ENCODE results near the gene ANKRD37. TPM values are rescaled to one million over a fixed set of nuclear protein-coding genes. Genes with fewer than 3 reads are reported as not detected.

Gene ANKRD37
- polyA plus RNA-seq, 6 donors from 2014 or later, result 13.7 to 21.5 (median 16.3) TPM

- ATAC-seq (ENCODE audit: low read depth in 2 of 2), result no peak
- Mint-ChIP-seq H3K4me1 (no peaks in the 10 kb centered on the region), H3K36me3 (peaks cover 0 to 18% of the 10 kb centered on the region in 2 donors), H3K9me3 (no peaks in the 10 kb centered on the region), H3K27ac (peak overlapping the region in 1 of 6 donors; percentile 24), H3K4me3 (no peak overlapping the region), H3K27me3 (no peaks in the 10 kb centered on the region)
- DNase-seq, result no peak
Observed at GRCh38 chr4:185364886-185365285, 31.8 kb upstream of the ANKRD37 start.

- Mint-ChIP-seq H3K9me3 (no peaks in the 10 kb centered on the region), H3K4me3 (no peak overlapping the region), H3K36me3 (peaks cover 0 to 10% of the 10 kb centered on the region in 2 donors), H3K4me1 (peaks cover 0 to 3% (median 0%) of the 10 kb centered on the region in 3 donors), H3K27ac (no peak overlapping the region), H3K27me3 (no peaks in the 10 kb centered on the region)
- no peak for DNase-seq
- no peak for ATAC-seq (ENCODE audit: low read depth in 2 of 2)
Observed at GRCh38 chr4:185369731-185370130, 26.9 kb upstream of the ANKRD37 start.

DNA sequence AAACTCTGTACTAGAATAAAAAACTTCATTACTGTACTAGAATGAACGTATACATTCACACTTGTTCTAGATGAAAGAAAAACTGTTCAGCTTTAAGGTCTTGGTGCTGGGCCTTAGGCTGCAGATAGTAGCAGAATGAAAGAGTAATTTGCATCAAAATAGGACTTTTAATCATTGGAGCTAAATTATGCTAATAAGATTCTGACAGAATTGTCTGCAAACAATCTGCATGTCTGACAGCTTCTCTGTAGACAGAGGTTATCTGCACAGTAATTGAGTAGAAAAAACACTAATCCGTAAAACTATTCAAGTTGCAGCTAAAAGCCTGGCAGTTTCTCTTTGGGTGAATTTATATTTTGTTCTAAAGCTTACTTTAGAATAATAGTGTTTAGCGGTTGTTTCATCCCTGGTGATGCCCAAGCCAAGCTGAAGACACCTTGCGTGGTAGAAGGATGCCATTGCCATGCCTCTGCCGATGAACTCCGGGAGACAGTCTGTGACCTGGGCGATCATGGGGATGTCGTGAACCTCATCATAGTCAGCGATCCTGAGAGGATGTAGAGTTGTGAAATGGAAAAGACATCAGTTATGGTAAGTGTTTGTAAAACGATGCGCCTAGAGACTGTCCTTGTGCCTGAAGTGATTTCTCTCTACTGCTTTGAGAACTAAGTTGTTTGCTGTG is 26.2 kb upstream of the ANKRD37 start:
- Mint-ChIP-seq H3K27ac (peak overlapping the region in 2 of 6 donors; percentile 6 to 53), H3K36me3 (peaks cover 0 to 10% of the 10 kb centered on the region in 2 donors), H3K9me3 (no peaks in the 10 kb centered on the region), H3K4me3 (no peak overlapping the region), H3K27me3 (no peaks in the 10 kb centered on the region), H3K4me1 (peaks cover 0 to 3% (median 0%) of the 10 kb centered on the region in 3 donors)
- no peak for ATAC-seq (ENCODE audit: low read depth in 2 of 2)
- no peak for DNase-seq

GRCh38 chr4:185371702-185372101 is 24.9 kb upstream of the ANKRD37 start:
- Mint-ChIP-seq H3K27ac (no peak overlapping the region), H3K4me3 (no peak overlapping the region), H3K4me1 (peaks cover 0 to 7% (median 0%) of the 10 kb centered on the region in 3 donors), H3K36me3 (peaks cover 0 to 10% of the 10 kb centered on the region in 2 donors), H3K27me3 (no peaks in the 10 kb centered on the region), H3K9me3 (no peaks in the 10 kb centered on the region)
- ATAC-seq (ENCODE audit: low read depth in 2 of 2) (no peak), DNase-seq (no peak)

- Mint-ChIP-seq H3K36me3 (peaks cover 0 to 6% of the 10 kb centered on the region in 2 donors), H3K4me3 (no peak overlapping the region), H3K4me1 (peaks cover 0 to 7% (median 0%) of the 10 kb centered on the region in 3 donors), H3K9me3 (no peaks in the 10 kb centered on the region), H3K27me3 (no peaks in the 10 kb centered on the region), H3K27ac (peak overlapping the region in 3 of 6 donors; percentile 1 to 68 (median 54))
- DNase-seq (no peak), ATAC-seq (ENCODE audit: low read depth in 2 of 2) (no peak)
Observed at GRCh38 chr4:185374027-185374426, 22.6 kb upstream of the ANKRD37 start.

DNA sequence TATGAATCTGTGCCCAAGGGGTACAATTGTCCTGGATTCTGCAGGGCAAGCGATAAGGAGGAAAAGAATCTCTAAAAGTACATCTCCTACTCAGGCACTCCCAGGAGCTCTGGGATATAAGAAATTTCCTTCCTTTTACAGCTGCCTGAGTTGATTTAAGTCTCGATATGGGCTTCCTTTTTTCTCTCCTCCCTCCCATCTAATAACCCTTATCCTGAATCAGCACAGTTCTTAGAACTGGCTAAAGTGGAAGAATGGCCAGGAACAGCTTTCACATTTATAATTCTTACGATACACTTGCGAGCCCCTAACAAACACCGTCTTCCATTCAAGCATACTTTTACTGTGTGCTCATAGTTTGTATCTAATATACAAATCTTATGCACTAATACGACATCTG is 22.1 kb upstream of the ANKRD37 start:
- H3K4me3 Mint-ChIP-seq, result no peak overlapping the region
- no peak for DNase-seq
- peaks cover 0 to 7% (median 0%) of the 10 kb centered on the region in 3 donors for H3K4me1 Mint-ChIP-seq
- no peak for ATAC-seq (ENCODE audit: low read depth in 2 of 2)
- H3K9me3 Mint-ChIP-seq, result no peaks in the 10 kb centered on the region
- H3K27me3 Mint-ChIP-seq, result no peaks in the 10 kb centered on the region
- peaks cover 0 to 6% of the 10 kb centered on the region in 2 donors for H3K36me3 Mint-ChIP-seq
- H3K27ac Mint-ChIP-seq, result peak overlapping the region in 2 of 6 donors; percentile 1 to 92

- Mint-ChIP-seq H3K4me3 (no peak overlapping the region), H3K4me1 (peaks cover 0 to 3% (median 3%) of the 10 kb centered on the region in 3 donors), H3K27ac (peak overlapping the region in 1 of 6 donors; percentile 42), H3K36me3 (peaks cover 12% of the 10 kb centered on the region in 2 donors), H3K27me3 (no peaks in the 10 kb centered on the region), H3K9me3 (peaks cover 4 to 17% (median 8%) of the 10 kb centered on the region in 7 donors)
- no peak for DNase-seq
- no peak for ATAC-seq (ENCODE audit: low read depth in 2 of 2)
Observed at GRCh38 chr4:185378264-185378663, 18.4 kb upstream of the ANKRD37 start.

DNA sequence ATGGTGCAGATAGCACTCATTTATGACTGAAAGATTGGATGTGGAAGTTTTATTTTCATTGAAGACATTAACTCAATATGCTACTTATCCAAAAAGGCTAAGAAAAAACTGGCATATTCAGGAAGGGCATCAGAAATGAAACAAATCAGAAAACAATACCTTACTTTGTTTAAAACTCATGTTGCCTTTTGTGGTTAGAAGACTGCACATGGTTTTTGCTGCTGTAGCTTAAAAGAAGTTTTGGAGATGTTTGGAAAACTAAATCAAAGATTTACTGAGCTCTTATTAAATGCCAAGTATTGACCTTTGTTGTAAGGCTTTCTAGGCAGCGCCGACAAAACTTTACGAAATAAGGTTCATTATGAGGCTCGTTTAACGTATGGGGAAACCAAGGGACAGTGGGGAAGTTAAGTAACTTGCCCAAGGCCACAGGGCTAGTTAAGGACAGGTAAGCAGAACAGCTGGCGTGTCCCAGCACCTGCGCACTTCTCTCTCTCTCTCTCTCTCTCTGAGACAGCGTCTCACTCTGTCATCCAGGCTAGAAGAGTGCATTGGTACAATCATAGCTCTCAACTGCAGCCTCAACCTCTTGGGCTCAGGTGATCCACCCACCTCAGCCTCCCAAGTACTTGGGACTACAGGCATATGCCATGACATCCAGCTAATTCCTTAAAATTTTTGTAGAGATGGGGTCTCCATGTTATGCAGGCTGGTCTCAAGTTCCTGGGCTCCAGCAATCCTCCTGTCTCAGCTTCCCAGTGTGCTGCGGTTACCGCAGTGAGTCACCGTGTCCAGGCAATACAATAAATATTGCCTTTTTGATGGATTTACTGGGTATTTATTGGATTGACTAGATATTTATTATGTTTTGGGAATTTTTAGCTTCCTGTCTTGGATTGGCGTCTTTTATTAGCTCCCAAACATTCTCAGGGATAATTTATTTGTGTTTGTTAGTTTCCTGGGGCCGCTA is 17.0 kb upstream of the ANKRD37 start:
- Mint-ChIP-seq H3K4me3 (no peak overlapping the region), H3K27me3 (no peaks in the 10 kb centered on the region), H3K36me3 (peaks cover 12% of the 10 kb centered on the region in 2 donors), H3K27ac (peak overlapping the region in 2 of 6 donors; percentile 13 to 59), H3K9me3 (peaks cover 6 to 17% (median 8%) of the 10 kb centered on the region in 7 donors), H3K4me1 (peaks cover 0 to 3% (median 3%) of the 10 kb centered on the region in 3 donors)
- DNase-seq (no peak), ATAC-seq (ENCODE audit: low read depth in 2 of 2) (no peak)

DNA sequence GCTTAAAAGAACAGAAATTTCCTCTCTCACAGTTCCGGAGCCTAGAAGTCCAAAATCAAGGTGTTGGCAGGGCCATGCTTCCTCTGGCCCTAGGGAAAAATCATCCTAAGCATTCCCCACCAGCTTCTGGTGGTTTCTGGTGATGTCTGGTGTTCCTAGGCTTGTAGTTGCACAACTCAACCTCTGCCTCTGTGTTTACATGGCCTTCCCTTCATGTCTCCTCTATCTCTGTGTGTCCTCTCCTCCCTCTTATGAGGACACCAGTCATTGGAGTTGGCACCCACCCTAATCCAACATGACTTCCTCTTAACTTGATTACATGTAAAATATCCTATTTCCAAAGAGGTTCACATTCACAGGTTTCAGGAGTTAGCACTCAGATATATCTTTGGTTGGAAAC is 16.3 kb upstream of the ANKRD37 start:
- DNase-seq (no peak), ATAC-seq (ENCODE audit: low read depth in 2 of 2) (no peak)
- H3K36me3 Mint-ChIP-seq, result peaks cover 12% of the 10 kb centered on the region in 2 donors
- H3K27me3 Mint-ChIP-seq, result no peaks in the 10 kb centered on the region
- peaks cover 6 to 17% (median 8%) of the 10 kb centered on the region in 7 donors for H3K9me3 Mint-ChIP-seq
- no peak overlapping the region for H3K4me3 Mint-ChIP-seq
- peak overlapping the region in 1 of 6 donors; percentile 13 for H3K27ac Mint-ChIP-seq
- H3K4me1 Mint-ChIP-seq, result peaks cover 6 to 9% (median 7%) of the 10 kb centered on the region in 3 donors

- Mint-ChIP-seq H3K27ac (no peak overlapping the region), H3K4me3 (no peak overlapping the region), H3K36me3 (peaks cover 12% of the 10 kb centered on the region in 2 donors), H3K9me3 (peaks cover 6 to 17% (median 8%) of the 10 kb centered on the region in 7 donors), H3K27me3 (peaks cover 0 to 8% (median 0%) of the 10 kb centered on the region in 3 donors), H3K4me1 (peaks cover 6 to 9% (median 7%) of the 10 kb centered on the region in 3 donors)
- ATAC-seq (ENCODE audit: low read depth in 2 of 2), result no peak
- DNase-seq, result no peak
Observed at GRCh38 chr4:185381288-185382196, 15.1 kb upstream of the ANKRD37 start.

DNA sequence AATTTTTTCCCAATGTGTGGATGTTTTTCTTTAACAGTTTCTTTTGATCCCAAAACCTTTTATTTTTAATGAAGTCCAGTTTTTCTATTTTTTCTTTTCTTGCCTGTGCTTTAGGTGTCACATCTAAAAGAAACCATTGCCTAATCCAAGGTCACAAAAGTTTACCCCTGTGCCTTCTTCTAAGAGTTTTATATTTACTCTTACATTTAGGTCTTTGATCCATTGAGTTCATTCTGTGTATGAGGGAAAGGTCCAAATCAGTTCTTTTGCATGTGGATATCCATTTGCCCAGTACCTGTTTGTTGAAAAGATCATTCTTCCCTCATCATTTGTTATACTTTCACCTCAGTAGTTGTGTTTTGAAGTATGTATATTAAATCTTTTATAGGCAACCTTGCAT is 13.9 kb upstream of the ANKRD37 start:
- Mint-ChIP-seq H3K4me1 (peaks cover 6 to 9% (median 7%) of the 10 kb centered on the region in 3 donors), H3K9me3 (peaks cover 6 to 17% (median 8%) of the 10 kb centered on the region in 7 donors), H3K4me3 (no peak overlapping the region), H3K36me3 (peaks cover 12% of the 10 kb centered on the region in 2 donors), H3K27ac (no peak overlapping the region), H3K27me3 (peaks cover 0 to 8% (median 0%) of the 10 kb centered on the region in 3 donors)
- ATAC-seq (ENCODE audit: low read depth in 2 of 2), result no peak
- no peak for DNase-seq

GRCh38 chr4:185383451-185383850 is 13.2 kb upstream of the ANKRD37 start:
- H3K27ac Mint-ChIP-seq, result no peak overlapping the region
- no peak overlapping the region for H3K4me3 Mint-ChIP-seq

More at GRCh38 chr4:185383451-185383850, 13.2 kb upstream of the ANKRD37 start:
- no peak for ATAC-seq (ENCODE audit: low read depth in 2 of 2)
- H3K36me3 Mint-ChIP-seq, result peaks cover 12% of the 10 kb centered on the region in 2 donors
- H3K27me3 Mint-ChIP-seq, result peaks cover 0 to 8% (median 4%) of the 10 kb centered on the region in 3 donors
- H3K9me3 Mint-ChIP-seq, result peaks cover 6 to 17% (median 8%) of the 10 kb centered on the region in 7 donors
- peaks cover 6 to 9% (median 7%) of the 10 kb centered on the region in 3 donors for H3K4me1 Mint-ChIP-seq
- no peak for DNase-seq
